T-cell (primary cell): ENCODE measurements around the gene ERC2. TPM values are rescaled to one million over a fixed set of nuclear protein-coding genes. Genes with fewer than 3 reads are reported as not detected.
A peak's percentile ranks its signal among the peaks of the same experiment; 100 is the strongest.

ENCODE experiments used
- ATAC-seq, 4 experiments: fragments of 200-7000 bp in 3 of 4; fragments of 150-1000 bp in 1 of 4; cut with Tn5 transposase; replicated peaks in 1 of 4; 1 replicate in 3 of 4; 2 replicates in 1 of 4; pipeline ENCODE4 v1.10.0; 2021; ENCODE audit warnings: moderate library complexity in 3 of 4, mild to moderate bottlenecking in 2 of 4, moderate number of reproducible peaks in 1 of 4
- CTCF ChIA-PET, 2 donors: fragments of 300-600 bp; sonication (Branson Sonifier 250); formaldehyde crosslinking; loops; one replicate each; lab custom pipeline; 2022; ENCODE audit warnings: antibody characterized with exemption in 2 of 2; lab: Charles Lee
- POLR2A ChIA-PET, 2 donors: fragments of 300-600 bp; sonication (Branson Sonifier 250); formaldehyde crosslinking; loops; one replicate each; lab custom pipeline; 2022; ENCODE audit warnings: antibody characterized with exemption in 2 of 2; lab: Charles Lee
- DNase-seq, 35 experiments: peaks; one replicate each; pipeline versions ENCODE4 v3.0.0 to v3.0.0-alpha.2; 2013 to 2023
- H3K27ac ChIP-seq: one replicate; pipeline ENCODE4 v1.5.1; 2013; ENCODE audit warnings: low read length
- H3K27me3 ChIP-seq, 2 experiments: replicated peaks in 1 of 2; 1 replicate in 1 of 2; 2 replicates in 1 of 2; pipeline versions ENCODE4 v1.6.1 to v1.7.0; 2013; ENCODE audit warnings: low read length in 1 of 2, mixed read lengths in 1 of 2; ENCODE audit not compliant: control insufficient read depth in 2 of 2, insufficient read depth in 2 of 2; ENCODE audit errors: extremely low read depth in 1 of 2
- H3K36me3 ChIP-seq, 2 donors: 1 replicate in 1 of 2; 2 replicates in 1 of 2; pipeline versions ENCODE4 v1.6.1 to v1.7.0; 2013; ENCODE audit warnings: low read length in 1 of 2; ENCODE audit not compliant: control insufficient read depth in 2 of 2, insufficient read depth in 1 of 2; ENCODE audit errors: extremely low read depth in 1 of 2
- H3K4me1 ChIP-seq, 2 experiments: 1 replicate in 1 of 2; 2 replicates in 1 of 2; pipeline versions ENCODE4 v1.6.1 to v1.7.0; 2013; ENCODE audit warnings: low read length in 2 of 2, mixed read lengths in 1 of 2; ENCODE audit not compliant: insufficient read depth in 2 of 2, control insufficient read depth in 1 of 2; ENCODE audit errors: extremely low read depth in 1 of 2
- H3K4me3 ChIP-seq, 2 donors: 1 replicate in 1 of 2; 2 replicates in 1 of 2; pipeline versions ENCODE4 v1.5.1 to v1.7.0; 2013; ENCODE audit warnings: mild to moderate bottlenecking in 2 of 2, low read length in 1 of 2, moderate library complexity in 1 of 2; ENCODE audit not compliant: control insufficient read depth in 1 of 2; ENCODE audit errors: extremely low read depth in 1 of 2
- H3K9me3 ChIP-seq: 2 replicates; pipeline ENCODE4 v1.7.0; 2013
- H3K27ac Mint-ChIP-seq, 2 donors: one replicate each; pipeline ENCODE4 v1.8.0; 2020 to 2021; ENCODE audit warnings: mild to moderate bottlenecking in 2 of 2, mixed read lengths in 2 of 2
- H3K27me3 Mint-ChIP-seq, 2 donors: one replicate each; pipeline ENCODE4 v1.8.0; 2021 to 2022; ENCODE audit warnings: mixed read lengths in 2 of 2
- H3K36me3 Mint-ChIP-seq: one replicate; pipeline ENCODE4 v1.8.0; 2021; ENCODE audit warnings: mixed read lengths
- H3K4me1 Mint-ChIP-seq, 3 donors: one replicate each; pipeline ENCODE4 v1.8.0; 2020 to 2022; ENCODE audit warnings: mixed read lengths in 3 of 3, mild to moderate bottlenecking in 1 of 3
- H3K4me3 Mint-ChIP-seq, 3 donors: one replicate each; pipeline ENCODE4 v1.8.0; 2020 to 2022; ENCODE audit warnings: mild to moderate bottlenecking in 3 of 3, mixed read lengths in 3 of 3, moderate library complexity in 3 of 3
- H3K9me3 Mint-ChIP-seq, 3 donors: one replicate each; pipeline ENCODE4 v1.8.0; 2020 to 2022; ENCODE audit warnings: mixed read lengths in 3 of 3
- WGBS: methylation state at CpG from one replicate; pipeline ENCODE4 v1.1.5; 2013; ENCODE audit warnings: missing lambda C conversion rate; ENCODE audit not compliant: insufficient coverage; 5-methylcytosine and 5-hydroxymethylcytosine counted together
- total RNA-seq, 35 experiments: library from RNA in 6 of 35; stranded (reverse) in 6 of 35; fragments of 120-200 nt in 1 of 35; gene quantifications; one replicate each; pipeline versions ENCODE4 v1.2.1 to v1.2.4 and lab custom pipeline; 2013 to 2026

The ERC2 gene
- total RNA-seq, 5 donors from 2014 or later (not counting 1 experiment from before 2014, with no cell fraction given): not detected

- WGBS: 71% methylated on average over 1 of the region's 2 CpGs
- no peak overlapping the region for H3K27ac ChIP-seq
- Mint-ChIP-seq H3K4me1 (no peaks in the 10 kb centered on the region), H3K27me3 (peaks cover 11 to 21% of the 10 kb centered on the region in 2 donors), H3K4me3 (no peak overlapping the region), H3K36me3 (no peaks in the 10 kb centered on the region), H3K27ac (no peak overlapping the region), H3K9me3 (no peaks in the 10 kb centered on the region)
- H3K4me1 ChIP-seq: no peaks in the 10 kb centered on the region
- H3K36me3 ChIP-seq: no peaks in the 10 kb centered on the region
- ATAC-seq (no peak), DNase-seq (no peak)
- H3K9me3 ChIP-seq: no peaks in the 10 kb centered on the region
- ChIA-PET POLR2A (no interaction called here), CTCF (no interaction called here)
- H3K27me3 ChIP-seq: no peaks in the 10 kb centered on the region
- H3K4me3 ChIP-seq: no peak overlapping the region
These were observed 106.5 kb downstream of the ERC2 start for GRCh38 chr3:56361731-56362130.

GRCh38 chr3:56357266-56357665 lies 111.0 kb downstream of the ERC2 start:
- H3K9me3 ChIP-seq: no peaks in the 10 kb centered on the region
- POLR2A ChIA-PET: no interaction called here
- Mint-ChIP-seq H3K4me1 (no peaks in the 10 kb centered on the region), H3K27ac (no peak overlapping the region), H3K27me3 (peaks cover 5 to 12% of the 10 kb centered on the region in 2 donors), H3K4me3 (no peak overlapping the region), H3K9me3 (no peaks in the 10 kb centered on the region), H3K36me3 (no peaks in the 10 kb centered on the region)
- no peaks in the 10 kb centered on the region for H3K4me1 ChIP-seq
- H3K4me3 ChIP-seq: no peak overlapping the region
- no peak for ATAC-seq
- H3K27me3 ChIP-seq: no peaks in the 10 kb centered on the region
- no peaks in the 10 kb centered on the region for H3K36me3 ChIP-seq
- CTCF ChIA-PET: no interaction called here
- H3K27ac ChIP-seq: no peak overlapping the region
- DNase-seq: no peak
- 46% methylated on average over 2 of the region's 3 CpGs for WGBS

DNA sequence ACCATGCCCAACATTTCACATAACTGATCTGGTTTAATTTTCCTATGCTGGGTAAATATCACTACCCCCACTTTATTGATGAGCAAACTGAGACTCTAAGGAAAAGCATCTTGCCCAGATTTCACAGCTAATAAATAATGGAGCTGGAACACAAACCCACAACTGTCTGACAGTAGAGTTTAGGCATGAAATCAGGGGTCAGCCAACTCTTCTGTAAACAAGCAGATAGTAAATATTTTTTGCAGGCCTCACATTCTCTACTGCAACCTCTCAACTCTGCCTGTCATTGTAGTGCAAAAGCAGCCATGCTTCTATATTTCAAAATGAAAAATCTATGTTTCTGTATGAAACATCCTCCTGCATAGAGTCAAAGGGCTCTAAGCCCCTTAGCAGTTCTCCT lies 111.5 kb downstream of the ERC2 start:
- POLR2A ChIA-PET: no interaction called here
- Mint-ChIP-seq H3K4me3 (no peak overlapping the region), H3K27me3 (peaks cover 5 to 8% of the 10 kb centered on the region in 2 donors), H3K4me1 (no peaks in the 10 kb centered on the region), H3K9me3 (no peaks in the 10 kb centered on the region), H3K27ac (no peak overlapping the region), H3K36me3 (no peaks in the 10 kb centered on the region)
- no peaks in the 10 kb centered on the region for H3K4me1 ChIP-seq
- ATAC-seq (no peak), DNase-seq (no peak)
- CTCF ChIA-PET: no interaction called here
- no peaks in the 10 kb centered on the region for H3K27me3 ChIP-seq
- H3K9me3 ChIP-seq: no peaks in the 10 kb centered on the region
- H3K27ac ChIP-seq: no peak overlapping the region
- H3K36me3 ChIP-seq: no peaks in the 10 kb centered on the region
- H3K4me3 ChIP-seq: no peak overlapping the region

GRCh38 chr3:56355570-56356185 lies 112.6 kb downstream of the ERC2 start:
- no peak for ATAC-seq

DNA sequence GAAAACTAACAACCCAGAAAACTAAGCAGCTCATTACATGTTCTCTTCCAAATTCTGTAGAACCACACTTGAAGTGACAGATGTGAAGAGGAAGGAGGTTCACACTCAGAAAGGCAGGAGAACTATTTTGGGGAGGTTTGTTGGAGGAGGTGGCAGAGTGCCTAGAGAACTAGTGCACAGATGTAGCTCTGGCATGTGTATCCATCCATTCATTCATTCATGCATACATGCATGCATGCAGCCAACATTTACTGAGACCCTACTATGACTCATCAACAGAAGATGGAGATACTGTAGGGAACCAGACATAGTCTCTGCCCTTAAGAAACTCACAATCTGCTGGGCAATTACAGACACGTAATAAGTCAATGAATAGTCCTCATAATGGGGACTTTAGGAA lies 116.7 kb downstream of the ERC2 start:
- DNase-seq (no peak), ATAC-seq (no peak)
- ChIA-PET CTCF (no interaction called here), POLR2A (interaction anchor here in 1 of 2 donors (0.6 kb wide), 1 partner anchor 60 kb away, joined by 4 read pairs; no protein-coding TSS in a partner anchor)
- Mint-ChIP-seq H3K36me3 (no peaks in the 10 kb centered on the region), H3K4me1 (no peaks in the 10 kb centered on the region), H3K27ac (no peak overlapping the region), H3K9me3 (no peaks in the 10 kb centered on the region), H3K27me3 (no peaks in the 10 kb centered on the region), H3K4me3 (no peak overlapping the region)
- Histone ChIP-seq H3K27me3 (peaks cover 0 to 3% of the 10 kb centered on the region in 2 experiments), H3K4me1 (no peaks in the 10 kb centered on the region), H3K9me3 (no peaks in the 10 kb centered on the region), H3K36me3 (no peaks in the 10 kb centered on the region), H3K4me3 (no peak overlapping the region), H3K27ac (no peak overlapping the region)
- WGBS: no CpG with 5 or more reads among the region's 1 CpG

More at GRCh38 chr3:56355570-56356185, 112.6 kb downstream of the ERC2 start:
- Histone ChIP-seq H3K4me1 (no peaks in the 10 kb centered on the region), H3K27me3 (no peaks in the 10 kb centered on the region), H3K4me3 (no peak overlapping the region), H3K9me3 (no peaks in the 10 kb centered on the region), H3K36me3 (no peaks in the 10 kb centered on the region), H3K27ac (no peak overlapping the region)
- 63% methylated on average over 1 of the region's 7 CpGs for WGBS
- Mint-ChIP-seq H3K27me3 (no peaks in the 10 kb centered on the region), H3K4me3 (no peak overlapping the region), H3K9me3 (no peaks in the 10 kb centered on the region), H3K27ac (no peak overlapping the region), H3K4me1 (no peaks in the 10 kb centered on the region), H3K36me3 (no peaks in the 10 kb centered on the region)
- ChIA-PET CTCF (no interaction called here), POLR2A (no interaction called here)
- DNase-seq: no peak

GRCh38 chr3:56347219-56347871 lies 120.9 kb downstream of the ERC2 start:
- H3K9me3 ChIP-seq: no peaks in the 10 kb centered on the region
- Mint-ChIP-seq H3K4me3 (no peak overlapping the region), H3K27ac (no peak overlapping the region), H3K9me3 (no peaks in the 10 kb centered on the region), H3K4me1 (no peaks in the 10 kb centered on the region), H3K27me3 (peaks cover 9 to 22% of the 10 kb centered on the region in 2 donors), H3K36me3 (no peaks in the 10 kb centered on the region)
- H3K36me3 ChIP-seq: no peaks in the 10 kb centered on the region
- POLR2A ChIA-PET: no interaction called here
- ATAC-seq (no peak), DNase-seq (peak in 1 of 35 experiments; percentile 5)
- H3K27ac ChIP-seq: no peak overlapping the region
- H3K4me1 ChIP-seq: no peaks in the 10 kb centered on the region
- 38% methylated on average over 5 of the region's 5 CpGs for WGBS
- H3K4me3 ChIP-seq: no peak overlapping the region
- CTCF ChIA-PET: interaction anchor here (0.5 to 0.6 kb wide), 2 partner anchors 62 to 296 kb away, joined by 3 read pairs; no protein-coding TSS in a partner anchor
- H3K27me3 ChIP-seq: peaks cover 2 to 3% of the 10 kb centered on the region in 2 experiments
